HepG2 (cell line): Measurements from ENCODE around the gene RIT2. TPM values are rescaled to one million over a fixed set of nuclear protein-coding genes. Genes with fewer than 3 reads are reported as not detected.

ENCODE experiments used
- ATAC-seq: fragments of 200-7000 bp; cut with Tn5 transposase; 3 replicates; pipeline ENCODE4 v1.9.1; 2020; ENCODE audit warnings: mild to moderate bottlenecking, moderate library complexity
- BruUV-seq: library from RNA; stranded (reverse); fragments of 400-500 nt; replicated peaks from 2 replicates; lab custom pipeline; 2021; lab: Mats Ljungman, UMichigan
- CTCF ChIA-PET: fragments of 300-600 bp; formaldehyde crosslinking; extraction: SDS; loops from one replicate; lab custom pipeline; 2021; ENCODE audit warnings: low total read pairs, inconsistent platforms, low intra/inter-chr PET ratio; lab: Yijun Ruan, JAX
- POLR2A ChIA-PET: fragments of 350-600 bp; sonication (Branson Sonifier 250); formaldehyde crosslinking; loops from one replicate; lab custom pipeline; 2020; ENCODE audit warnings: antibody characterized with exemption, inconsistent platforms; lab: Yijun Ruan, JAX
- DNase-seq: peaks from one replicate; pipeline ENCODE4 v3.0.0-alpha.2; 2015; ENCODE audit warnings: low spot score
- FAIRE-seq: peaks from 3 replicates; lab custom pipeline; 2011; peaks lifted over from hg19 to GRCh38; lab: Jason Lieb, UNC
- H2AFZ ChIP-seq: one replicate; pipeline ENCODE4 v1.6.1; 2011; ENCODE audit warnings: low read length, inconsistent platforms
- H3K27ac ChIP-seq: fragments of 300-600 bp; 3 replicates; pipeline ENCODE4 v1.8.0; 2011; ENCODE audit warnings: mixed run types, mild to moderate bottlenecking, mixed read lengths, low read length, inconsistent platforms; ENCODE audit not compliant: insufficient read depth; ENCODE audit errors: extremely low read length
- H3K27me3 ChIP-seq, 2 experiments: fragments of 200-600 bp in 1 of 2; 2 replicates in 1 of 2; 3 replicates in 1 of 2; pipeline versions ENCODE4 v1.6.0 to v1.8.0; 2011; ENCODE audit warnings: low read length in 2 of 2, mild to moderate bottlenecking in 2 of 2, moderate library complexity in 2 of 2, inconsistent platforms in 1 of 2; ENCODE audit not compliant: insufficient read depth in 2 of 2, control insufficient read depth in 1 of 2
- H3K36me3 ChIP-seq, 2 experiments: fragments of 200-600 bp in 1 of 2; replicated peaks in 1 of 2; 2 replicates in 1 of 2; 3 replicates in 1 of 2; pipeline versions ENCODE4 v1.5.1 to v1.8.0; 2011; ENCODE audit warnings: low read length in 2 of 2, inconsistent platforms in 1 of 2; ENCODE audit not compliant: insufficient read depth in 2 of 2, control insufficient read depth in 1 of 2
- H3K4me1 ChIP-seq: 2 replicates; pipeline ENCODE4 v1.5.1; 2012; ENCODE audit warnings: low read length, inconsistent platforms; ENCODE audit not compliant: insufficient read depth
- H3K4me2 ChIP-seq: 2 replicates; pipeline ENCODE4 v1.6.0; 2011; ENCODE audit warnings: low read depth, low read length, inconsistent platforms
- H3K4me3 ChIP-seq, 3 experiments: fragments of 200-600 bp in 1 of 3; sonication (generic), shearing (Covaris generic) in 1 of 3; replicated peaks in 1 of 3; 2 replicates each; pipeline ENCODE4 v1.5.1; 2011 to 2016; ENCODE audit warnings: low read length in 3 of 3, inconsistent platforms in 2 of 3, low read depth in 2 of 3, mild to moderate bottlenecking in 2 of 3, control low read depth in 1 of 3, mixed read lengths in 1 of 3; ENCODE audit not compliant: insufficient read depth in 1 of 3
- H3K79me2 ChIP-seq: one replicate; pipeline ENCODE4 v1.6.1; 2011; ENCODE audit warnings: low read length, inconsistent platforms; ENCODE audit not compliant: insufficient read depth
- H3K9ac ChIP-seq: 2 replicates; pipeline ENCODE4 v1.6.0; 2011; ENCODE audit warnings: mild to moderate bottlenecking, low read depth, low read length, inconsistent platforms; ENCODE audit not compliant: insufficient read depth
- H3K9me3 ChIP-seq: 2 replicates; pipeline ENCODE4 v1.5.1; 2012; ENCODE audit warnings: mild to moderate bottlenecking, low read length
- H4K20me1 ChIP-seq: 2 replicates; pipeline ENCODE4 v1.6.0; 2011; ENCODE audit warnings: inconsistent platforms, mild to moderate bottlenecking, low read length, moderate library complexity; ENCODE audit not compliant: insufficient read depth
- FUBP1 ChIP-seq: sonication (generic); formaldehyde crosslinking; IDR thresholded peaks from 2 replicates; pipeline ENCODE4 v1.5.1; 2020; ENCODE audit warnings: missing genetic modification reagents, mild to moderate bottlenecking, borderline replicate concordance
- KDM1A ChIP-seq: IDR thresholded peaks from 2 replicates; pipeline ENCODE4 v1.6.1; 2016; ENCODE audit warnings: missing compliant biosample characterization
- PRDM4 ChIP-seq: sonication (generic); formaldehyde crosslinking; IDR thresholded peaks from 2 replicates; pipeline ENCODE4 v1.9.0; 2021; ENCODE audit warnings: missing genetic modification reagents, borderline replicate concordance
- ZNF276 ChIP-seq: sonication (generic); formaldehyde crosslinking; IDR thresholded peaks from 2 replicates; pipeline ENCODE4 v1.4.0; 2020; ENCODE audit warnings: mild to moderate bottlenecking, low read depth, missing genetic modification reagents
- WGBS: methylation state at CpG from one replicate; pipeline ENCODE4 v1.1.6; 2017; ENCODE audit warnings: low lambda C conversion rate; 5-methylcytosine and 5-hydroxymethylcytosine counted together
- in situ Hi-C: cut with HindIII; loops from 2 replicates; pipeline ENCODE4 v1.10.0; 2017; ENCODE audit warnings: low pct_unique_long_range_greater_than_20kb; ENCODE audit not compliant: extremely low pct_ligation_motif_present
- intact Hi-C: fragments of 100-400 bp; cut with micrococcal nuclease; formaldehyde crosslinking; loops from one replicate; pipeline ENCODE4 v1.10.0; 2022; ENCODE audit not compliant: unreplicated experiment
- polyA plus RNA-seq, 8 experiments: library from polyadenylated mRNA; depleted of rRNA in 3 of 8; stranded (reverse) in 7 of 8; unstranded in 1 of 8; fragments of >200 nt; fragmentation: Illumina TruSeq in 4 of 8; extraction: Trizol in 4 of 8; gene quantifications; 2 replicates each; pipeline versions ENCODE4 v1.2.1 to v1.2.3, GENCODE V29; 2011 to 2016; ENCODE audit warnings: low read depth in 4 of 8, missing spikeins in 1 of 8, mixed read lengths in 1 of 8; ENCODE audit not compliant: insufficient read depth in 1 of 8
- total RNA-seq, 5 experiments: library from RNA; depleted of rRNA; stranded (reverse); fragments of >200 nt; fragmentation: Illumina TruSeq; extraction: Trizol; gene quantifications; 2 replicates each; pipeline ENCODE4 v1.2.3, GENCODE V29; 2016; ENCODE audit warnings: low read depth in 1 of 5

Gene RIT2
- total and polyA plus RNA-seq, 2 of the 13 experiments (the other 11 are each of a cell fraction or from before 2014, with no cell fraction given) = not detected

- CTCF ChIA-PET = no interaction called here
- H3K4me3 ChIP-seq = no peak overlapping the region
- no peak overlapping the region for H3K4me2 ChIP-seq
- H3K9ac ChIP-seq = no peak overlapping the region
- no peak overlapping the region for H3K27ac ChIP-seq
- POLR2A ChIA-PET = no interaction called here
- WGBS = 0% methylated on average over 2 of the region's 2 CpGs
- TF ChIP-seq FUBP1 (CRISPR knock-in tag) (no peak), ZNF276 (CRISPR knock-in tag) (no peak), KDM1A (CRISPR knock-in tag) (no peak), PRDM4 (no peak)
- no peak for DNase-seq
- no peaks in the 10 kb centered on the region for H4K20me1 ChIP-seq
- no peaks in the 10 kb centered on the region for H3K27me3 ChIP-seq
- H3K4me1 ChIP-seq = no peaks in the 10 kb centered on the region
- no peaks in the 10 kb centered on the region for H3K9me3 ChIP-seq
- H3K36me3 ChIP-seq = no peaks in the 10 kb centered on the region
- FAIRE-seq = no peak
- in situ Hi-C loops = no loop called here
- no peaks in the 10 kb centered on the region for H3K79me2 ChIP-seq
- intact Hi-C loops = no loop called here
- no peak for ATAC-seq
- H2AFZ ChIP-seq = no peak overlapping the region
- BruUV-seq = no TSS peak
Observed at GRCh38 chr18:43158381-43158780, 42.9 kb upstream of the RIT2 start.
